ENCODE data around the gene LINS1. TPM values are rescaled to one million over a fixed set of nuclear protein-coding genes. Genes with fewer than 3 reads are reported as not detected.
"Not testable (repeated sequence)": the region's sequence is repeated elsewhere in the genome, so short reads cannot be mapped to it uniquely, and the experiment has no call there.

Gene LINS1
- total RNA-seq, 1 experiment from 2014 or later: 25.2 TPM

- no peaks in the 10 kb centered on the region for H3K36me3 Mint-ChIP-seq (ENCODE audit: insufficient read depth, unreplicated experiment)
- CTCF ChIA-PET: no interaction called here
- no peaks in the 10 kb centered on the region for H3K27me3 Mint-ChIP-seq (ENCODE audit: unreplicated experiment)
- H3K4me1 Mint-ChIP-seq (ENCODE audit: low read depth, unreplicated experiment): peaks cover 13% of the 10 kb centered on the region
- TF ChIP-seq, protein P1, sequence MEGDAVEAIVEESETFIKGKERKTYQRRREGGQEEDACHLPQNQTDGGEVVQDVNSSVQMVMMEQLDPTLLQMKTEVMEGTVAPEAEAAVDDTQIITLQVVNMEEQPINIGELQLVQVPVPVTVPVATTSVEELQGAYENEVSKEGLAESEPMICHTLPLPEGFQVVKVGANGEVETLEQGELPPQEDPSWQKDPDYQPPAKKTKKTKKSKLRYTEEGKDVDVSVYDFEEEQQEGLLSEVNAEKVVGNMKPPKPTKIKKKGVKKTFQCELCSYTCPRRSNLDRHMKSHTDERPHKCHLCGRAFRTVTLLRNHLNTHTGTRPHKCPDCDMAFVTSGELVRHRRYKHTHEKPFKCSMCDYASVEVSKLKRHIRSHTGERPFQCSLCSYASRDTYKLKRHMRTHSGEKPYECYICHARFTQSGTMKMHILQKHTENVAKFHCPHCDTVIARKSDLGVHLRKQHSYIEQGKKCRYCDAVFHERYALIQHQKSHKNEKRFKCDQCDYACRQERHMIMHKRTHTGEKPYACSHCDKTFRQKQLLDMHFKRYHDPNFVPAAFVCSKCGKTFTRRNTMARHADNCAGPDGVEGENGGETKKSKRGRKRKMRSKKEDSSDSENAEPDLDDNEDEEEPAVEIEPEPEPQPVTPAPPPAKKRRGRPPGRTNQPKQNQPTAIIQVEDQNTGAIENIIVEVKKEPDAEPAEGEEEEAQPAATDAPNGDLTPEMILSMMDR (IDR thresholded peaks at IDR 0.05; ENCODE audit: unreplicated experiment): no peak
- intact Hi-C loops (cut with micrococcal nuclease; ENCODE audit: unreplicated experiment): no loop called here
- no peak overlapping the region for H3K27ac Mint-ChIP-seq (ENCODE audit: unreplicated experiment)
- no TSS peak for BruUV-seq (replicated peaks)
- peaks cover 3% of the 10 kb centered on the region for H3K9me3 Mint-ChIP-seq (ENCODE audit: low read depth, unreplicated experiment)
- H3K4me3 Mint-ChIP-seq (ENCODE audit: low read depth, unreplicated experiment): no peak overlapping the region
- DNase-seq: no peak
These were observed 8.6 kb downstream of the LINS1 start for GRCh38 chr15:100593431-100593830.

DNA sequence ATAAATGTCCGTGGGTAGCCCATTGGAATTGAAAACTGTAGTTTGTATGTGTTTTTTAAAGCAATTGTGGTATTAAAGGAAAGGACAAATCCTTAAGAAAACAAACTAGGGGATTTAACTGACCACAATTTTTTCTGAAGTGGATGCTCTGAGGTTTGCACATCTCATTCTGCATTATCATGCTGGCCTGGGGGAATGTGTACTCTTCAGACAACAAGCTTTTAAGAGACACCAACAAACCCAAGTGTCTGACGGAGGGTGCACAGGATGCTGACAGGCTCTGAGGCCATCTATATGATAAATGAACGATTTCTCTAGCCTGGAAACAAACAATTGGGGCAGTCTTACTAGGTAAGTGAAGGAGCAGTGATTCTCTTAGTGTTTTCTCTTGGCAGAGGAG, 9.1 kb downstream of the LINS1 start:
- DNase-seq: no peak
- CTCF ChIA-PET: no interaction called here
- BruUV-seq (replicated peaks): no TSS peak
- Mint-ChIP-seq H3K27ac (ENCODE audit: unreplicated experiment) (no peak overlapping the region), H3K27me3 (ENCODE audit: unreplicated experiment) (no peaks in the 10 kb centered on the region), H3K4me3 (ENCODE audit: low read depth, unreplicated experiment) (no peak overlapping the region), H3K9me3 (ENCODE audit: low read depth, unreplicated experiment) (peaks cover 6% of the 10 kb centered on the region), H3K4me1 (ENCODE audit: low read depth, unreplicated experiment) (peaks cover 8% of the 10 kb centered on the region), H3K36me3 (ENCODE audit: insufficient read depth, unreplicated experiment) (no peaks in the 10 kb centered on the region)
- intact Hi-C loops (cut with micrococcal nuclease; ENCODE audit: unreplicated experiment): no loop called here
- TF ChIP-seq, protein P1 (IDR thresholded peaks at IDR 0.05; ENCODE audit: unreplicated experiment): no peak

GRCh38 chr15:100591835-100592234, 10.1 kb downstream of the LINS1 start:
- TF ChIP-seq, protein P1 (IDR thresholded peaks at IDR 0.05; ENCODE audit: unreplicated experiment): no peak
- H3K27me3 Mint-ChIP-seq (ENCODE audit: unreplicated experiment): no peaks in the 10 kb centered on the region
- no peak overlapping the region for H3K4me3 Mint-ChIP-seq (ENCODE audit: low read depth, unreplicated experiment)
- intact Hi-C loops (cut with micrococcal nuclease; ENCODE audit: unreplicated experiment): no loop called here
- no peak overlapping the region for H3K27ac Mint-ChIP-seq (ENCODE audit: unreplicated experiment)
- DNase-seq: no peak
- no peaks in the 10 kb centered on the region for H3K36me3 Mint-ChIP-seq (ENCODE audit: insufficient read depth, unreplicated experiment)
- BruUV-seq (replicated peaks): no TSS peak
- CTCF ChIA-PET: no interaction called here
- H3K9me3 Mint-ChIP-seq (ENCODE audit: low read depth, unreplicated experiment): peaks cover 7% of the 10 kb centered on the region
- H3K4me1 Mint-ChIP-seq (ENCODE audit: low read depth, unreplicated experiment): no peaks in the 10 kb centered on the region

GRCh38 chr15:100591163-100591562, 10.8 kb downstream of the LINS1 start:
- DNase-seq; CTCF ChIA-PET; BruUV-seq (replicated peaks); H3K27ac Mint-ChIP-seq (ENCODE audit: unreplicated experiment); H3K4me1 Mint-ChIP-seq (ENCODE audit: low read depth, unreplicated experiment); H3K9me3 Mint-ChIP-seq (ENCODE audit: low read depth, unreplicated experiment); H3K27me3 Mint-ChIP-seq (ENCODE audit: unreplicated experiment); intact Hi-C loops (cut with micrococcal nuclease; ENCODE audit: unreplicated experiment); H3K4me3 Mint-ChIP-seq (ENCODE audit: low read depth, unreplicated experiment); H3K36me3 Mint-ChIP-seq (ENCODE audit: insufficient read depth, unreplicated experiment): not testable (repeated sequence)

- TF ChIP-seq, protein P1 (IDR thresholded peaks at IDR 0.05; ENCODE audit: unreplicated experiment): no peak
- no TSS peak for BruUV-seq (replicated peaks)
- no peak overlapping the region for H3K4me3 Mint-ChIP-seq (ENCODE audit: low read depth, unreplicated experiment)
- CTCF ChIA-PET: no interaction called here
- H3K27ac Mint-ChIP-seq (ENCODE audit: unreplicated experiment): no peak overlapping the region
- H3K36me3 Mint-ChIP-seq (ENCODE audit: insufficient read depth, unreplicated experiment): peaks cover 6% of the 10 kb centered on the region
- H3K9me3 Mint-ChIP-seq (ENCODE audit: low read depth, unreplicated experiment): peaks cover 7% of the 10 kb centered on the region
- H3K4me1 Mint-ChIP-seq (ENCODE audit: low read depth, unreplicated experiment): no peaks in the 10 kb centered on the region
- DNase-seq: no peak
- intact Hi-C loops (cut with micrococcal nuclease; ENCODE audit: unreplicated experiment): no loop called here
- no peaks in the 10 kb centered on the region for H3K27me3 Mint-ChIP-seq (ENCODE audit: unreplicated experiment)
These were observed 13.2 kb downstream of the LINS1 start for GRCh38 chr15:100588638-100589242.
